ENCODE results near the gene ZNF267.
"Not testable (repeated sequence)": the region's sequence is repeated elsewhere in the genome, so short reads cannot be mapped to it uniquely, and the experiment has no call there.

Gene ZNF267

DNA sequence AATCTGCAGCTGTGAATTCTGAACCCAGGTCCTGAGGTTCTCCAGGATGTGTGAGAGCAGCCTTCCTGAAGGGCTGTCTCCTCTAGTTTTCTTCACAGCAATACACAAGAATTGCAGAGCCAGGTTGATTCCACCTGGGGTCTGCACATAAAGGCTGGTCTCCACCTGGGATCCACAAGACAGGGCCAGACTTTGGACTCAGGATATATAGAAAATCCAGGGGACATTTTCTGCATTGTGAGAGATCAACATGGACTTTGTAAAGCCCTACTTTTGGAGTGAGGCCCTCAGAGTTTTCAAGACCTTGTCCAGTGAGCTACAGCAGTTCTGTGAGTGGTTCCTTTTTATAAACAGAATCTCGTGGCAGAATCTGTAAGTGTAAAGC, 6.3 kb downstream of the ZNF267 start:
- DNase-seq: no peak

DNA sequence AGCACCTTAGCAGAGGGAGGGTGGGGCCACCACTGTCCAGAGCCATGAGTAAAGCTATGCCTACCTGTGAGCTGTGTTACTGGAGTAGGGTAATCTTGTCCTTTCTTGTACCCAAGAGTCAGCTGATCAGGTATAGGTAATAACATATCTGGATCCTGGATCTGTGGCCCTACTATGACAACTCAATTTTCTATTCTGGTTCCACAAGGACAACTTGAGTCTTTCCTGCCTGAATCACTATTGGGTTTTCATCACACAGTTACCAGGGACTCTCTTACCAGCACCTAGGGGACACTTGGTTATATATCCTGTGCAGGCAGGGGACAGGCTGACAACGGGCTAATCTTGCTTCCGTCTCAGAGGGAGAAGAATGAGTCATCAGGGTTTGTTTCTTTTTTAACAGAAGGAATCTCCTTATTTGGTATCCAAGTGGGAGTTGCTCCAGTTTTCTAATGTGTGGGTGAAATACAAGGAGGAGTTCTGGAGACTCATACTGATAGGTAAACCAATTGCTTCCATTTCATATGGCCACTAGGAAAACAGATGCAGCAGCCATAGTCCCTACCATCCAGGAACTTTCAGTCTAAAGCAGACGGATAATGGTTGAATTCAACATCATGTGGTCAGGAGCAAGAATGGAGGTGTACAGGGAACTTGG, 6.8 kb downstream of the ZNF267 start:
- DNase-seq: peak; percentile 89

- DNase-seq: no peak
Observed at GRCh38 chr16:31886227-31886626, 12.6 kb downstream of the ZNF267 start.

DNA sequence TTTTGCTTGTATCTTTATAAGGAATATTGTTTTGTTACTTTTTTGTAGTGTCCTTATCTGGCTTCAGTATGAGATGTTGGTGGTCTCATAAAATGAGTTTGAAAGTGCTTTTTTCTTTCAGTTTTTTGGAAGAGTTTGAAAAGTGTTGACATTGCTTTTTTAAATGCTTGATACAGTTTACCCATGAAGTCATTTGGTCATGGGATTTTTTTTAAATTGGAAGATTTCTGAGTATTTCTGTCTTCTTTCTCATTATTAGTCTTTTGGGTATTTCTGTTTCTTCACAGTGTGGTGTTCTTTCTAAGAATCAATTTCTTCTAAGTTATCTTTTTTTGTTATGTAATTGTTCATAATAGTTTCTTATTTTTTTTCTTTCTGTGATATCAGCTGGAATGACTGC, 15.1 kb downstream of the ZNF267 start:
- DNase-seq: no peak

DNA sequence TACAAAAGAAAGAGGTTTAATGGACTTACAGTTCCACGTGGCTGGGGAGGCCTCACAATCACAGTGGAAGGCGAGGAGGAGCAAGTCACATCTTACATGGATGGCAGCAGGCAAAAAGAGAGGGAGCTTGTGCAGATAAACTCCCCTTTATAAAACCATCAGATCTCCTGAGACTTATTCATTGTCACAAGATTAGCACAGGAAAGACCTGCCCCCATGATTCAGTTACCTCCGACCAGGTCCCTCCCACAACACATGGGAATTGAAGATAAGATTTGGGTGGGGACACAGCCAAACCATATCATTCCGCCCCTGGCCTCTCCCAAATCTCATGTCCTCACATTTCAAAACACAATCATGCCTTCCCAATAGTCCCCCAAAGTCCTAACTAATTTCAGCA, 18.5 kb downstream of the ZNF267 start:
- DNase-seq: not testable (repeated sequence)

DNA sequence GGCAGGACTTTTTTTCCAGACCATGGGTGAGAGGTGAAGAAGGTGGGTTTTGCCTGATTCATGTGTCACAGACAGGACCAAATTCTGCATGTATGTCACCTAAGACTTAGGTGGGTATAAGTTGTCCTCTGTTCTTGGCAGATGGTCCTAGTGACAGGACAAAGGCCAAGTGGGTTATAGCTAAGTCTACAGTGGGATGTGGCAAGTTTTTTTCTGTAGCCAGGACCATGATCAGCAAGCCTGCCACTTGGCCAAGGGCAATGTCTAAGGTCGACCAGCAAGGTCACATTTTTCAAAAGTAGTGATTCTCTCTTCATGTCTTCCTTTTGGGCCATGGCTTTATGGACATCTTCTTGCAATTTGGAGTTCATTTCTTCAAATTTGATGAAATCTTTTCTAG, 20.2 kb downstream of the ZNF267 start:
- DNase-seq: no peak

DNA sequence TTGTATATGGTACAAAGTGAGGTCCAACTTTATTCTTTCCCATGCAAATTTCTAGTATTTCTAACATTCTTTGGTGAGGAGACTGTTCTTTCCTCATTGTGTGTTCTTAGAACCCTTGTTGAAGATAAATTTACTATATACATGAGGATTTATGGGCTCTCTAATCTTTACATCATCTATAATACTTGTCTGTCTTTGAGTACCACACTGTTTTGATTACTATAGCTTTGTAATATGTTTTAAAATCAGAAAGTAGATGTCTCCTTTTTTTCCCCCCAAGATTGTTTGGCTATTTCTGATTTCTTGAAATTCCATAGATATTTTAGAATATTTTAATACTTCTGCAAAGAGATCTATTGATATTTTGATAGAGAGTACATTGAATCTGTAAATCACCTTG, 23.7 kb downstream of the ZNF267 start:
- no peak for DNase-seq

DNA sequence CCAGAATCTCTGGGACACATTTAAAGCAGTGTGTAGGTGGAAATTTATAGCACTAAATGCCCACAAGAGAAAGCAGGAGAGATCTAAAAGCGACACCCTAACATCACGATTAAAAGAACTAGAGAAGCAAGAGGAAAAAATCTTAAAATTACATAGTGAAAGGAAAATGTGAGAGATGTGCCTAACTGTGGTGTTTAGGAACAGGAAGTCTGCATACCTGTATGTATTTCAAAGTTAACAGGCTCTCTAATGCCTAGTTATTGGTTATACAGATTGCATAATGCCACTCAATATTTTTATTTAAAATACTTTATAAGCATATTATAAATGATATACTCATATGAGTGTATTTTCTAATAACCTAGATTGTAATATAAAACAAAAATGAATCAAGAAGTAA, 25.9 kb downstream of the ZNF267 start:
- no peak for DNase-seq

DNA sequence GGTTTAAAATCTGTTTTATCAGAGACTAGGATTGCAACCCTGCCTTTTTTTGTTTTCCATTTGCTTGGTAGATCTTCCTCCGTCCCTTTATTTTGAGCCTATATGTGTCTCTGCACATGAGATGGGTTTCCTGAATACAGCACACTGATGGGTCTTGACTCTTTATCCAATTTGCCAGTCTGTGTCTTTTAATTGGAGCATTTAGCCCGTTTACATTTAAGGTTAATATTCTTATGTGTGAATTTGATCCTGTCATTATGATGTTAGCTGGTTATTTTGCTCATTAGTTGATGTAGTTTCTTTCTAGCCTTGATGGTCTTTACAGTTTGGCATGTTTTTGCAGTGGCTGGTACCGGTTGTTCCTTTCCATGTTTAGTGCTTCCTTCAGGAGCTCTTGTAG, 31.0 kb downstream of the ZNF267 start:
- not testable (repeated sequence) for DNase-seq

DNA sequence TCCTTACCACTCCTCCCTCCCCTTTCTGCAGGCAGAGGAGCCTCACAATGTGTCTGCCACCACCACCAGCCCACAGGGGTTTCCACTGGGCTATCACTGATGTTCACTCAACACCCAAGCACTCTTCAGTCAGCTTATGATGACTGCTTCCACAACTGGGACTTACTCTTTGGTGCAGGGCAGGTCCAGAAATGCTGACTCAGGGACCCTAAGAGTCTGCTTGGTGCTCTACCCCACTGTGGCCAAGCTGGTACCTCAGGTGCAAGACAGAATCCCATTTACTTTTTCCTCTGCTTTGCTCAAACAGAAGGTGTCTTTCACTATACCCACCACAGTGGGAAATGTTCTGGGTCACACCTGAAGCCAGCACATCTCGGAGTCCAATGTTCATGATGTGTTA, 40.1 kb downstream of the ZNF267 start:
- no peak for DNase-seq

- DNase-seq: no peak
Observed at GRCh38 chr16:31916056-31916488, 42.5 kb downstream of the ZNF267 start.

DNA sequence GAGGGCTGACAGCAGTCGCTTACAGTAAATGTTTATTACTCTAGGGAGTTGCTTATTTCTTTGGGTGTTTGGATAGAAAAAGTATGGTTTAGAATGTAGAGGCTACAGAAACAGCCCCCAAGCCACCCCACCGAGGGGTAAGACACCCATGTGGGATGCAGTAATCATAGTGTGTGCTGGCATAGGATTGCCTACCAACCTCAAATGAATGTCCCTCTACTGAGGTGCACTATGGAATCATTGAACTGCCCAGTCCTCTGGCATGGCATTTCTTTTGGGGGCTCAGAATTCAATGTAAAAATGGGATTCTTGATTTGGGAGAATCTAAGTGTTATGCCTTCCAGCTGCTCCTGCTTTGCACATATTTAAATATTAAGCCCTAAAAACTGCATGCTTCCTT, 46.8 kb downstream of the ZNF267 start:
- no peak for DNase-seq

- not testable (repeated sequence) for DNase-seq
Observed at GRCh38 chr16:31951806-31952205, 78.2 kb downstream of the ZNF267 start.

DNA sequence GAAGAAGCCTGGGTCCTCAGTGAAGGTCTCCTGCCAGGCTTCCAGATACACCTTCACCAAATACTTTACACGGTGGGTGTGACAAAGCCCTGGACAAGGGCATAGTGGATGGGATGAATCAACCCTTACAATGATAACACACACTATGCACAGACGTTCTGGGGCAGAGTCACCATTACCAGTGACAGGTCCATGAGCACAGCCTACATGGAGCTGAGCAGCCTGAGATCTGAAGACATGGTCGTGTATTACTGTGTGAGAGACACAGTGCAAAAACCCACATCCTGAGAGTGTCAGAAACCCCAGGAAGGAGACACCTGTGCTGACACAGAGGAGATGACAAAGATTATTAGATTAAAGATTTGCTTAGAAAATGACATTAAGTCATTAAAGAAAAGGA, 78.6 kb downstream of the ZNF267 start:
- not testable (repeated sequence) for DNase-seq

DNA sequence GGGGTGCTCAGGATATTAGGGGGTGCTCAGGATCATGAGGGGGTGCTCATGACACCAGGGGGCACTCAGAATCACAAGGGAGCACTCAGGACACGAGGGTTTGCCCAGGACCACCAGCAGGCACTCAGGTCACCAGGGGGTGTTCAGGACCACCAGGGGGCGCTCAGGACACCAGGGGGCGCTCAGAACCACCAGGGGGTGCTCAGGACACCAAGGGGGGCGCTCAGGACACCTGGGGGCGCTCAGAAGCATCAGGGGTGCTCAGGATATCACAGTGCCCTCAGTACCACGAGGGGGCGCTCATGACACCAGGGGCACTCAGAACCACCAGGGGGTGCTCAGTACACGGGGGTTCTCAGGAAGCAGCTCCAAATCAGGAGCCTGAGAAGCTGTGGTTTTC, 82.6 kb downstream of the ZNF267 start:
- not testable (repeated sequence) for DNase-seq

GRCh38 chr16:31960186-31960910, 86.7 kb downstream of the ZNF267 start:
- not testable (repeated sequence) for DNase-seq

Measured in fibroblast of skin of back (primary cell).